GM19239 (cell line): ENCODE results near the gene NFIA.
"Not testable (repeated sequence)": the region's sequence is repeated elsewhere in the genome, so short reads cannot be mapped to it uniquely, and the experiment has no call there.

Source experiments
- DNase-seq: peaks from one replicate; pipeline ENCODE4 v3.0.0; 2011; ENCODE audit warnings: low spot score; ENCODE audit not compliant: insufficient read length
- FAIRE-seq: peaks from 2 replicates; lab custom pipeline; 2011; peaks lifted over from hg19 to GRCh38; lab: Jason Lieb, UNC

NFIA gene

GRCh38 chr1:61452176-61453035, 370.0 kb downstream of the NFIA start:
- DNase-seq (no peak), FAIRE-seq (no peak)

- no peak for FAIRE-seq
- peak; percentile 49 for DNase-seq
These were observed 371.0 kb downstream of the NFIA start for GRCh38 chr1:61453111-61453961.

GRCh38 chr1:61455400-61455799, 373.0 kb downstream of the NFIA start:
- DNase-seq (no peak), FAIRE-seq (no peak)

- DNase-seq = no peak
- no peak for FAIRE-seq
These were observed 375.2 kb downstream of the NFIA start for GRCh38 chr1:61457526-61458040.

GRCh38 chr1:61459345-61459744, 377.0 kb downstream of the NFIA start:
- FAIRE-seq (no peak), DNase-seq (no peak)

- no peak for FAIRE-seq
- no peak for DNase-seq
These were observed 377.8 kb downstream of the NFIA start for GRCh38 chr1:61460191-61460590.

DNA sequence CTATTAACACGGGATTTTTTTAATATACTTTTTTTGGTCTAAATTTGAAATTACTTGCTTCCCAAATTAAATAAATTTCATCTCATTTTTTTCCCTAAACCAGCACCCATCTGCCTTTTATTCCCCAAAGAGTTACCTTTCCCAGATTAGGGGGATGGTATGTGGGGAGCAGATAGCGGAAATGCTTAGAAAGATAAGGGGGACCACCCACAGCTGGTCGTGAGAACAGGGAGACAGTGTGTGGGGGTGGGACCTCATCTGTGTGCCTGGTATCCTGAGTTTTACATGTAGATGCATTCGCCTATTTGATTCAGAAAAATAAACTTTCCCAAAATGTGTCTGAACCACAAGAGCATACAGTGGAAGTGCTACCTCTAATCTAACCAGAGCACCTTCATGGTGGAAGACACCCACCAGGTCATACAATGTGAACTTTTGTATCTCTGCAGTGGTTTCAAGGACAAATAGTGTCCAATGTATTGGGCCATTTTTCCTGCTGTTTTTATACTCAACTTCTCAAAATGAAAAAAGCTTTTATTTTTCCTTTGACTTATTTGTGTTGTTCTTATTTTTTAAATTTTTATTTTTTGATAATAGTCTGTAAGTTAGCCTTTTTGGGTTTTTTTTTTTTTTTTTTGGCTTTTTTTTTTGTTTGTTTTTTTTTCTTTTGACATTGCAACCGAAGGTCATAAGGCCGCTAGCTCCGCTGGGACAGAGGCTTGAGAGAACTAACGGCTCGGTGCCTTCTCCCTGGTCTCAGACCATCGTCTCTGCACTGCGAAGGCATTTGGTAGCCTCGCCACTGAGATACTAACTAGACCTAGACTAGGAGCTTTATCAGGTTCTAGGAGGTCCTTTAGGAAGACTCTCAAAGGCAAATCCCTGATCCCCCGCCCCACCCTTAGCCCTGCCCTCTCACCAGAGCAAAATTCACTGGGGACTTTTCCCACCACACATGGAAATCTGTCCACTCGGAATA, 379.3 kb downstream of the NFIA start:
- FAIRE-seq = no peak

DNA sequence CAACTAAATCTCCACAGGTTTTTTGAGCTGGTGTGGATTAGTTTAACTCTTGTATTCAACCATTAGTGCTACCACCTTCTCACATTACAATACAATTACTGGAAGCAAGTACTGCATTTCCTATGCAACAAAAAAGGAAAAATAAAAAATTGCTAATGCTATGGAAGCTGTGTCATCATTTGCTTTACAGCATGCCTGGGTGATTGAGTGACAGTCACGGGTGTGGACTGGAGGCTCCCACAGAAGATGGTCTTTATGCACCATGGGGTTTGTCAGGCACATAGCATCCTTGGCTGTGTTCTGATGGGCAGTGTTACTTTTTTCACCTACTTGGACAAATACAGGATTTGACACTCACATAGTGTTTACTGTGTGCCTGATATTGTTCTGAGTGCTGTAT, 380.3 kb downstream of the NFIA start:
- DNase-seq (no peak), FAIRE-seq (no peak)

More for the DNA sequence above, 379.3 kb downstream of the NFIA start:
- no peak for DNase-seq

- FAIRE-seq = no peak
- DNase-seq = no peak
These were observed 380.9 kb downstream of the NFIA start for GRCh38 chr1:61463220-61463619.

DNA sequence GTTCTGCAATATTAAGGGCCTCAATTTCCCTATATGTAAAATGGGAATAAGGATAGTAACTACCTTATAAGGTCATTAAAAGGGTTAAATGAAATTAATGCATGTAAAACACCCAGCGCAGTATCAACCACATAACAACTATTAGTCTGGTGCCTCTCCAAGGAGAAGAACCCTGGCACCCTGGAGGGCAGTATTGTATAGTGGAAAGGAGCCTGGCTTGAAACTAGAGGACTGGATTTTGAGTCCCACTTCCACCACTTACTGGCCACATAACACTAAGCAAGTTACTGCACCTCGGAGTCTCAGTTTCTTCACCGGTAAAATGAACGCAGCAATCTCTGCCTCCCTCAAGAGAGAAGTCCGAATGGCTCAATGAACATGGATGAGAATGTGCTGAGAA, 385.5 kb downstream of the NFIA start:
- not testable (repeated sequence) for DNase-seq, FAIRE-seq

- FAIRE-seq (no peak), DNase-seq (no peak)
These were observed 387.0 kb downstream of the NFIA start for GRCh38 chr1:61469365-61469764.

DNA sequence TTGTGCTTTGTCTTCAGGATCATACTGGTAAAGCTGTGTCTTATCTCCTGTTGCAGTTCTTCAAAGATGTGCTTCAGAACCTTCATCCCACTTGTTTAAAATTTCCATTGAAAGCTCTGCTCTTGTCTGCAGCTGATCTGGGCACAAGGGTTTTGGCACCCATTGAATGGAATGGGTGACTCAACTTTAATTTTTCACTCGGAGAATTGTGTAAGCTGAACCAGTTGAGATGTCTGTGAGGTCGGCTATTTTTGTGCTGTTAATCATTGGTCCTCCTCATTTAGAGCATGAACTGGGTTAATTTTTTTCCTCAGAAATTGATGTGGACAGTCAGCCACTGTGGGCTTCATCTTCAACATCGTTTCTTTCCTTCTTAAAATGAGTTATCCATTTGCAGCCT, 390.5 kb downstream of the NFIA start:
- FAIRE-seq (no peak), DNase-seq (no peak)

- FAIRE-seq (no peak), DNase-seq (no peak)
These were observed 392.0 kb downstream of the NFIA start for GRCh38 chr1:61474269-61474817.

- no peak for DNase-seq
- no peak for FAIRE-seq
These were observed 392.6 kb downstream of the NFIA start for GRCh38 chr1:61474963-61475362.

DNA sequence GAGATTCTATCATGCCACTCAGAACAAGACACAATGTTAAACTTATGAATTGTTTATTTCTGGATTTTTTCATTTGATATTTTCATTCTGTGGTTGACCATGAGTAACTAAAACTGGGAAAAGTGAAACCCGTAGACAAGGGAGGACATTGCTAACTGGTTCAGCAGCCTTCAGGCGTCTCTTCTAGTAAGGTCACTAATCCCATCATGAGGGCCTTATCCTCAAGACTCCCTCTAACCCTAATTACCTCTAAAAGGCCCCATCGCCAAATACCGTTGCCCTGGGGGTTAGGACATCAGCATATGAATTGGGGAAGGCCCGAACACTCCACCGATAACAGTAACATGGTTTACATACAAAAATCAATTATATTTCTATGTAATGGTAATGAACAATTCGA, 394.9 kb downstream of the NFIA start:
- DNase-seq = no peak
- FAIRE-seq = no peak

- no peak for DNase-seq
- FAIRE-seq = no peak
These were observed 398.0 kb downstream of the NFIA start for GRCh38 chr1:61480273-61480935.

- no peak for DNase-seq
- no peak for FAIRE-seq
These were observed 399.0 kb downstream of the NFIA start for GRCh38 chr1:61481315-61481715.

GRCh38 chr1:61482170-61482734, 399.9 kb downstream of the NFIA start:
- FAIRE-seq (no peak), DNase-seq (no peak)
